Choroid plexus epithelial cell (primary cell): ENCODE measurements around the gene SYT2.
"Not testable (repeated sequence)": the region's sequence is repeated elsewhere in the genome, so short reads cannot be mapped to it uniquely, and the experiment has no call there.

ENCODE experiments used
- DNase-seq: peaks from one replicate; pipeline ENCODE4 v3.0.0-alpha.2; 2010; ENCODE audit warnings: low read depth
- H3K4me3 ChIP-seq: 2 replicates; pipeline ENCODE4 v1.5.1; 2011; ENCODE audit warnings: low read depth, mild to moderate bottlenecking, control low read depth, low read length, moderate library complexity
- TF ChIP-seq, protein P1 (sequence below): conservative IDR thresholded peaks from 2 replicates; pipeline ENCODE4 v1.5.1; 2011; ENCODE audit warnings: low read depth, mild to moderate bottlenecking, control low read depth, inconsistent platforms, low read length, moderate library complexity

Gene SYT2

DNA sequence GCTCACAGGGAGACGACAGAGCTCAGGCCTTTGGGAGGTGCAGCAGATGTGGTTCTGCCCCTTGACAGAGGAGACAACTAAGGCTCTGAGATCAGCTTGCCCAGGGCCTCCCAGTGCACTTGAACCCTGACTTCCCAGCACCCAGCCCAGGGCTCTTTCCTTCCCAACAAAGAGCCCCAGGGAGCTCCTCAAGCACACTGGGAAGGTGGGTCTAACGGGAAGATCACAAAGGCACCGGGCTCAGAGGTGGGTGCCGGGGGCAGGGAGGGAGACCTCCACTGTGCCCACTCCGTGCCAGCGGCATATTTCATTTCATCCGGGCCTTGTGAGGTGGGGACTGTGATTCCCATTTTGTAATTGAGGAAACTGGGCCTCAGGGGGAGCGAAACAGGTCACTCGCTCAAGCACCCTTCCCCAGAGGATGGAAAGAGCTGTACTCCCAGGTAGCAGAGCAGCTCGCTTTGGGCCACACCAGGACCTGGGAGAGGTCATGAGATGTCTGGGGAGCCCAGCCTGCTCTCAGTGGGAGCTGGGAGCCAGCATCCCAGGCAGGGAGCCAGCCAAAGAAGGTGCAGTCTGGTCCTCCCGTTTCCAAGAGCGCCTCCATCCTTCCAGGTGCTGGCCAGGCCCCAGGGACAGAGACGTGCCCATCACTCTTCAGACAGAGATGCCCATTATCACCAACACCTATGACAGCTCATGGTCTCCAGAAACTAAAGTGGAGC is 82.3 kb downstream of the SYT2 start:
- no peak for DNase-seq
- H3K4me3 ChIP-seq, result no peak overlapping the region
- TF ChIP-seq, protein P1, sequence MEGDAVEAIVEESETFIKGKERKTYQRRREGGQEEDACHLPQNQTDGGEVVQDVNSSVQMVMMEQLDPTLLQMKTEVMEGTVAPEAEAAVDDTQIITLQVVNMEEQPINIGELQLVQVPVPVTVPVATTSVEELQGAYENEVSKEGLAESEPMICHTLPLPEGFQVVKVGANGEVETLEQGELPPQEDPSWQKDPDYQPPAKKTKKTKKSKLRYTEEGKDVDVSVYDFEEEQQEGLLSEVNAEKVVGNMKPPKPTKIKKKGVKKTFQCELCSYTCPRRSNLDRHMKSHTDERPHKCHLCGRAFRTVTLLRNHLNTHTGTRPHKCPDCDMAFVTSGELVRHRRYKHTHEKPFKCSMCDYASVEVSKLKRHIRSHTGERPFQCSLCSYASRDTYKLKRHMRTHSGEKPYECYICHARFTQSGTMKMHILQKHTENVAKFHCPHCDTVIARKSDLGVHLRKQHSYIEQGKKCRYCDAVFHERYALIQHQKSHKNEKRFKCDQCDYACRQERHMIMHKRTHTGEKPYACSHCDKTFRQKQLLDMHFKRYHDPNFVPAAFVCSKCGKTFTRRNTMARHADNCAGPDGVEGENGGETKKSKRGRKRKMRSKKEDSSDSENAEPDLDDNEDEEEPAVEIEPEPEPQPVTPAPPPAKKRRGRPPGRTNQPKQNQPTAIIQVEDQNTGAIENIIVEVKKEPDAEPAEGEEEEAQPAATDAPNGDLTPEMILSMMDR, result no peak

DNA sequence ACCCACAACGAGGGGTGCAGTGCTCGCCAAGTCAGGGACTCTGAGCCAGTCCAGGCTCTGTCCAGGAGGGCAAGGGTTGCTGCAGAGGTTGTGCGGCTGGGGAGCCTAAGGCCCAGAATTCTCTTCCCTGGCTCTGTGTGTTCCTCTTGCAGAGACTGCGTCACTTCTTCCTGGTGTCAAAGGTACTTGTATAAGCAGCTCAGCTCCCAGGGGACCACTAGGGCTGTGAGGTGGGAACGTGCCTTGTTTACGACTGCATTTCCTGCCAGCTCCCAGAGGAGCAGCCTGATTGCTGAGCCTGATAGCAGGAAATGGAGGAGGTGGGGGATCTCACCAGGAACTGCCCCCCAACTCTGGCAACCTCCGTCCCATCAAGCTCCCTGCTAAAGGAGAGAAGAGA is 83.2 kb downstream of the SYT2 start:
- peak; percentile 33 for DNase-seq
- not testable (repeated sequence) for H3K4me3 ChIP-seq

DNA sequence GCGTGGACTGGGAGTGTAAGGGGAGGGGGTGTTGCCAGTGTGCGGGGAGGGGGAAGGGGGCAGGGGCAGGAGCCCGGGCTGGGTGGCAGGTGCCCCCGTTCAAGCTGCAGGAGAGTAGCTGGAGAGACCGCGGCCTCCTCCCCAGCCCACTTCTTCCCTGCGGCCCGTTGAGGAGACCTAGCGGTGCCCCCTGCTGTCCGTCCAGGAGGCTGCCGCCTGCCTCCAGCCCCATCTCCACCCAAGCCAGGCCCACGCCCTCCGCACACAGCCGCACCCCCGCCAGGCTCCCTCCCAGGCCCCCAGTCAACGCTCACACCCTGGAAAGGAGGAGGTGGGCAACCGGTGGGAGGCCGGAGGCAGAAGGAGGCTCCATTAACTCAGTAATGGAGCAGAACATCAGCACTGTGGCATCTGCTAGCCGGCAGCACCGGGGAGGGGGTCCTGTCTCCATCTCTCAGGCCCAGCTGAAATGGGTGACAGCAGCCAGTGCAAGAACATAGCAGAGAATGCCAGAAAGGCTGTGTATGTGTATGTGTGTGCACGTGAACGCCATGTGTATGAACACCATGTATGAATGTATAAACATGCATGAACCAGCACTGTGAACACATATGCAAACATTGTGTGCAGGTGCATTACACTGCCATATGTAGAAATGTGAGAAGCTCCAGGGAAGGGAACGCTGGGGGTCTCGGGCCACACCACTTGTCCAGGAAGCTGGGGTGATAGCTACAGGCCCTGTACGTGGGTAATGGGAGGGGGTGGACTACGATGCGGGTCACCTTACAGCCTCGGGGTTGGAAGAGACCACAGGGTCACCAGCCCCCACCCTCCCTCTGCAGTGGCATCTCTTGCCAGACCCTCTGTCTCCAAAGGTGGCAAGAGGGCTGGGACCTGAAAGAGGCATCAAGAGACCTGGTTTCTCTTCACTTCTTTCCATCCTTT is 84.6 kb downstream of the SYT2 start:
- no peak overlapping the region for H3K4me3 ChIP-seq
- peak; percentile 77 for DNase-seq
- TF ChIP-seq, protein P1, result peak; percentile 78

DNA sequence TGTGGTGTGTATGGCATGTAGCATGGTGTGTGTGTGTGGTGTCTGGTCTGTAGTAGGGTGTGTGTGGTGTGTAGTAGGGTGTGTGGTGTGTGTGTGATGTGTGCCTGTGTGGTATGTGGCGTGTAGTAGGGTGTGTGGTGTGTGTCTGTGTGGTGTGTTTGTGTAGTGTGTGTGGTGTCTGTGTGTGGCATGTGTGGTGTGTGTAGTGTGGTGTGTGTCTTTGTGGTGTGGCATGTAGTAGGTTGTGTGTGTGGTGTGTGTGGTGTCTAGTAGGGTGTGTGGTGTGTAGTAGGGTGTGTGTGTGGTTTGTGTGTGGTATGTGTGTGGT is 85.5 kb downstream of the SYT2 start:
- H3K4me3 ChIP-seq, result no peak overlapping the region
- TF ChIP-seq, protein P1, result no peak
- no peak for DNase-seq

DNA sequence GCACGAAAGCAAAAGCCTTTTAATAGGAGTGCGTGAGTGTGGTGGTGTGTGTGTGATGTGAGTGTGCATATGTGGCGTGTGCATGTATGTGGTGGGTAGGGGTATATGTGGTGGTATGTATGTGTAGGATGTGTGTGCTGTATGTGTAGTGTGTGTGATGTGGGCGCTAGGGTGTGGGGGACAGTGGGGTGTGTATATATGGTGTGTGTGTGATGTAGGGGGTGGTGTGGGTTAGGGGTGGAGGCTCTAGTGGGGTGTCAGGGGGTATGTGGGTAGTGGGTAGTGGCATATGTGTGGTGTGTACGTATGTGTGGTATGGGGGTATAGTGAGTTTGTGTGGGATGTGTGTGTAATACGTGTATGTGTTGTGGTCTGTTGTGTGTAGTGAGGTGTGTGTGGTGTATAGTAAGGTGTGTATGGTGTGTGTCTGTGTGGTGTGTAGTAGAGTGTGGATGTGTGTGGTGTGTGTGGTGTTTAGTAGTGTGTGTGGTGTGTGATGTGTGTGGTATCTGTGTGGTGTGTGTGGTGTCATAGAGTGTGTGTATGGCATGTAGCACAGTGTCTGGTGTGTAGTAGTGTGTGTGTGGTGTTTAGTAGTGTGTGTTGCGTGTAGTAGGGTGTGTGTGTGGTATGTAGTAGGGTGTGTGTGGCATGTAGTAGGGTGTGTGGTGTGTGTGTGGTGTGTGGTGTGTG is 86.0 kb downstream of the SYT2 start:
- DNase-seq, result no peak
- TF ChIP-seq, protein P1, result no peak
- H3K4me3 ChIP-seq, result no peak overlapping the region

DNA sequence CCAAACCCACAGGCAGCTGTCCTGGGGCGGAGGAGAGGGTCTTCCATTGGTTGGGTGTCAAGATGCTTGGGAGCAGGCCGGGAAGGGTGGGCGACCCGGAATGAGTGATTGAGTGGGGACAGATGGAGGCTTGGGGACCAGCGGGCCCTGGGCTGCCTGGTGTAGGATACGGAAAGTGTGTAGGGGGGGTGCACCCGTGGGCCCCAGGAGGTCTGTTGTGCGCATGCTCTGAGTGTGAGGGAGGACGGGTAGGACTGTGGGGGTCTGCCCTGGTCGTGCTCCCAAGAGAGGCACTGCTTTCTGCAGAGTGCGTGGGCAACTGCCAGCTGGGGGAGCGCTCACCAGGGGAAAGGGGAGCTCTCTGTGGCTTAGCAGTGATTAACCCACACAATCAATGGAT is 86.8 kb downstream of the SYT2 start:
- not testable (repeated sequence) for H3K4me3 ChIP-seq, DNase-seq

DNA sequence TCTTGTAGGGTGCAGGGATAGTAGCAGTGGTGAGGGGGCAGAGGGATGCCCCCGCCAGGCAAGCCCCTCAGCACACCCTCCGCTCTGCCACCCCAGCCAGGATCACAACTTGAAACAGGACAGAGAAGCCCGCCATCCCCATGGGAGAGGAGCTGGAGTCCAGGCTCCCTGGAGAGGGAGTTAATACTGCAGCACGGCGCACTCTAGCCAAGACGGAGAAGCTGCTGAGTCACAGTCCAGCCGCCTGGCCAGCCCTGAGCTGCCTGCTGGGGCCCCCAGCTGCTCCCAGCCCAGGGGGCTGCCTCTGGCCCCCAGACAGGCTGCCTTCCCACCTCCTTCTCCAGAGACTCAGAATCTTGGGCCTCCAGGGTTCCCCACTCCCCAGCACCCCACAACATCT is 87.2 kb downstream of the SYT2 start:
- TF ChIP-seq, protein P1, result no peak
- DNase-seq, result peak; percentile 68
- no peak overlapping the region for H3K4me3 ChIP-seq
